Panc1 (cell line): ENCODE measurements around the gene GAB1.

Experiments used
- CTCF ChIP-seq: fragments of 450-650 bp; IDR thresholded peaks from 2 replicates; pipeline ENCODE4 v1.5.1; 2017; ENCODE audit warnings: mild to moderate bottlenecking
- POLR2AphosphoS5 ChIP-seq: IDR thresholded peaks from 2 replicates; pipeline ENCODE4 v1.6.1; 2012; ENCODE audit warnings: mild to moderate bottlenecking, low read depth, low read length, moderate library complexity
- REST ChIP-seq, 2 experiments: IDR thresholded peaks; 2 replicates each; pipeline ENCODE4 v1.6.1; 2011 to 2012; ENCODE audit warnings: low read depth in 2 of 2, control low read depth in 1 of 2, low read length in 1 of 2, mild to moderate bottlenecking in 1 of 2, moderate library complexity in 1 of 2; ENCODE audit not compliant: insufficient read depth in 1 of 2
- TCF7L2 ChIP-seq: IDR thresholded peaks from 2 replicates; pipeline ENCODE4 v1.6.1; 2011; ENCODE audit warnings: mild to moderate bottlenecking, low read depth, low read length, inconsistent platforms

- TF ChIP-seq CTCF (no peak), REST (IDR thresholded peaks at IDR 0.05; ENCODE audit: insufficient read depth in 1 of 2, low read depth in 2 of 2, low read length in 1 of 2) (no peak), POLR2AphosphoS5 (no peak), TCF7L2 (no peak)
These were observed 11.8 kb downstream of the GAB1 start for GRCh38 chr4:143348233-143349077.
